GM13977 (cell line): ENCODE results near the gene HTR2B.
"Not testable (repeated sequence)": the region's sequence is repeated elsewhere in the genome, so short reads cannot be mapped to it uniquely, and the experiment has no call there.

Experiments used
- DNase-seq: peaks from one replicate; pipeline ENCODE4 v3.0.0; 2012; ENCODE audit warnings: low spot score
- in situ Hi-C: fragments of 300-500 bp; cut with MboI; formaldehyde crosslinking; loops from one replicate; pipeline ENCODE4 v1.12.0; 2022; ENCODE audit warnings: low sequenced_read_pairs, low pct_unique_long_range_greater_than_20kb, mixed read lengths, inconsistent platforms; ENCODE audit not compliant: unreplicated experiment
- TF ChIP-seq, protein P1 (sequence below): IDR thresholded peaks from 2 replicates; pipeline ENCODE4 v1.5.1; 2012; ENCODE audit warnings: mild to moderate bottlenecking, control low read depth; ENCODE audit not compliant: insufficient read depth; ENCODE audit errors: extremely low read depth, missing control alignments

Gene HTR2B

GRCh38 chr2:231100990-231101389 is 23.9 kb downstream of the HTR2B start:
- in situ Hi-C loops: loop anchor here (10.0 kb wide), 1 partner anchor 314 kb away; no protein-coding TSS in a partner anchor
- no peak for DNase-seq
- TF ChIP-seq, protein P1, sequence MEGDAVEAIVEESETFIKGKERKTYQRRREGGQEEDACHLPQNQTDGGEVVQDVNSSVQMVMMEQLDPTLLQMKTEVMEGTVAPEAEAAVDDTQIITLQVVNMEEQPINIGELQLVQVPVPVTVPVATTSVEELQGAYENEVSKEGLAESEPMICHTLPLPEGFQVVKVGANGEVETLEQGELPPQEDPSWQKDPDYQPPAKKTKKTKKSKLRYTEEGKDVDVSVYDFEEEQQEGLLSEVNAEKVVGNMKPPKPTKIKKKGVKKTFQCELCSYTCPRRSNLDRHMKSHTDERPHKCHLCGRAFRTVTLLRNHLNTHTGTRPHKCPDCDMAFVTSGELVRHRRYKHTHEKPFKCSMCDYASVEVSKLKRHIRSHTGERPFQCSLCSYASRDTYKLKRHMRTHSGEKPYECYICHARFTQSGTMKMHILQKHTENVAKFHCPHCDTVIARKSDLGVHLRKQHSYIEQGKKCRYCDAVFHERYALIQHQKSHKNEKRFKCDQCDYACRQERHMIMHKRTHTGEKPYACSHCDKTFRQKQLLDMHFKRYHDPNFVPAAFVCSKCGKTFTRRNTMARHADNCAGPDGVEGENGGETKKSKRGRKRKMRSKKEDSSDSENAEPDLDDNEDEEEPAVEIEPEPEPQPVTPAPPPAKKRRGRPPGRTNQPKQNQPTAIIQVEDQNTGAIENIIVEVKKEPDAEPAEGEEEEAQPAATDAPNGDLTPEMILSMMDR: no peak

- in situ Hi-C loops: loop anchor here (10.0 kb wide), 1 partner anchor 314 kb away; no protein-coding TSS in a partner anchor
- DNase-seq: not testable (repeated sequence)
Measured at GRCh38 chr2:231100321-231100720, 24.5 kb downstream of the HTR2B start.

GRCh38 chr2:231099918-231100317 is 24.9 kb downstream of the HTR2B start:
- no peak for DNase-seq
- in situ Hi-C loops: loop anchor here (10.0 kb wide), 1 partner anchor 315 kb away; no protein-coding TSS in a partner anchor
- TF ChIP-seq, protein P1: no peak

- TF ChIP-seq, protein P1: no peak
- no peak for DNase-seq
Measured at GRCh38 chr2:231094736-231095346, 30.0 kb downstream of the HTR2B start.

DNA sequence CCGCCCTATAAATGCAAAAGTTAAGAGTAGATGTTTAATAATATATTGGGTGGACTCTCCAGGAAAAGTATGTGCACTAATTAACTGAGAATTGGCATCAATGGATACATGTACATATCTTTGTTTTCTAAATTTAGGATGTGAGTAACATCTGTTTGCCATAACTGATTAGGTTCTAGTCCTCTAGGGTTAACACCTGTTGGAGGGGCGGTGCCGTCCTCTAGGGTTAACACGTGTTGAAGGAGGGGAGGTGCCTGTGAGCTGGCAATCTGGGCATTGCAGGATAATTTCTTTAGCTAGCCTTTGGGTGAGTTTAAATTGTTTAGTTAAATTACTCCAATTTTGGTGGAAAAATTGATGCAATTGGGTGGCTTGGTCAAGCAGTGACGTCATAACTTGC is 30.9 kb downstream of the HTR2B start:
- no peak for DNase-seq
- TF ChIP-seq, protein P1: no peak
- in situ Hi-C loops: no loop called here

More at GRCh38 chr2:231094736-231095346, 30.0 kb downstream of the HTR2B start:
- in situ Hi-C loops: no loop called here

DNA sequence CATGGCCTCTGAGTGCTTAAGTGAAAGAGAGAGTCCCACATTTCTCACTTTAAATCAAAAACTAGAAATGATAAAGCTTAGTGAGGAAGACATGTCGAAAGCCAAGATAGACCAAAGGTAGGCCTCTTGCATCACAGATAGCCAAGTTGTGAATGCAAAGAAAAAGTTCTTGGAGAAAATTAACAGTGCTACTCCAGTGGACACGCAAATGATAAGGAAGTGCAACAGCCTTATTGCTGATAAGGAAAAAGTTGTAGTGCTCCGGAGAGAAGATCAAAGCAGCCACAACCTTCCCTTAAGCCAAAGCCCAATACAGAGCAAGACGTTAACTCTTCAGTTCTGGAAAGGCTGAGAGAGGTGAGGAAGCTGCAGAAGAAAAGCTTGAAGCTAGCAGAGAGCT is 36.1 kb downstream of the HTR2B start:
- no peak for DNase-seq
- in situ Hi-C loops: no loop called here
- TF ChIP-seq, protein P1: no peak

- TF ChIP-seq, protein P1: no peak
Measured at GRCh38 chr2:231084565-231084964, 40.3 kb downstream of the HTR2B start.

More at GRCh38 chr2:231084565-231084964, 40.3 kb downstream of the HTR2B start:
- DNase-seq: no peak
- in situ Hi-C loops: no loop called here
